Hepatocyte (in vitro differentiated cells): ENCODE measurements around the gene IDH3G. TPM values are rescaled to one million over a fixed set of nuclear protein-coding genes. Genes with fewer than 3 reads are reported as not detected.

Experiments used
- DNase-seq: peaks from one replicate; pipeline ENCODE4 v3.0.0-alpha.2; 2016; ENCODE audit warnings: low spot score
- H2AFZ ChIP-seq: fragments of 200-600 bp; sonication (generic); 2 replicates; pipeline ENCODE4 v1.6.0; 2016; ENCODE audit warnings: antibody characterized with exemption, mild to moderate bottlenecking
- H3K27ac ChIP-seq: fragments of 200-600 bp; sonication (generic); 2 replicates; pipeline ENCODE4 v1.5.1; 2016; ENCODE audit warnings: mild to moderate bottlenecking
- H3K27me3 ChIP-seq: fragments of 200-600 bp; sonication (generic); 2 replicates; pipeline ENCODE4 v1.6.1; 2016
- H3K36me3 ChIP-seq: fragments of 200-600 bp; sonication (generic); replicated peaks from 2 replicates; pipeline ENCODE4 v1.5.1; 2016; ENCODE audit warnings: low read depth; ENCODE audit not compliant: insufficient read depth
- H3K4me1 ChIP-seq: fragments of 200-600 bp; sonication (generic); 2 replicates; pipeline ENCODE4 v1.5.1; 2016; ENCODE audit warnings: mild to moderate bottlenecking, moderate library complexity; ENCODE audit not compliant: insufficient read depth
- H3K4me2 ChIP-seq: fragments of 200-600 bp; sonication (generic); 2 replicates; pipeline ENCODE4 v1.6.0; 2016
- H3K4me3 ChIP-seq: fragments of 200-600 bp; sonication (generic); 2 replicates; pipeline ENCODE4 v1.5.1; 2016; ENCODE audit warnings: mild to moderate bottlenecking
- H3K79me2 ChIP-seq: fragments of 200-600 bp; sonication (generic); 2 replicates; pipeline ENCODE4 v1.6.0; 2017; ENCODE audit warnings: mild to moderate bottlenecking
- H3K9me2 ChIP-seq: fragments of 200-600 bp; sonication (generic); replicated peaks from 2 replicates; pipeline ENCODE4 v1.6.0; 2017; ENCODE audit warnings: mild to moderate bottlenecking; ENCODE audit not compliant: insufficient read depth
- H3K9me3 ChIP-seq: fragments of 200-600 bp; sonication (generic); 2 replicates; pipeline ENCODE4 v1.5.1; 2016; ENCODE audit warnings: low read depth, mild to moderate bottlenecking
- H4K20me1 ChIP-seq: fragments of 200-600 bp; sonication (generic); 2 replicates; pipeline ENCODE4 v1.6.0; 2016; ENCODE audit warnings: mild to moderate bottlenecking; ENCODE audit not compliant: insufficient read depth, poor library complexity, severe bottlenecking
- EZH2 ChIP-seq: fragments of 200-600 bp; sonication (generic); IDR thresholded peaks from 2 replicates; pipeline ENCODE4 v1.6.1; 2016; ENCODE audit warnings: antibody characterized with exemption, mild to moderate bottlenecking, borderline replicate concordance
- EZH2phosphoT487 ChIP-seq: fragments of 200-600 bp; sonication (generic); IDR thresholded peaks from one replicate; pipeline ENCODE4 v1.6.1; 2018; ENCODE audit warnings: antibody characterized with exemption, mild to moderate bottlenecking, low read depth, moderate library complexity; ENCODE audit not compliant: unreplicated experiment, severe bottlenecking
- WGBS: methylation state at CpG from one replicate; pipeline ENCODE4 v1.1.6; 2016; ENCODE audit warnings: low lambda C conversion rate; ENCODE audit errors: missing lambda C conversion rate; 5-methylcytosine and 5-hydroxymethylcytosine counted together
- polyA plus RNA-seq: library from polyadenylated mRNA; unstranded; fragments of >200 nt; fragmentation: Nextera tagmentation; extraction: Ambion mirVana; gene quantifications from 2 replicates; pipeline ENCODE4 v1.2.1, GENCODE V29; 2016
- total RNA-seq: library from RNA; depleted of rRNA; stranded (reverse); fragments of >200 nt; gene quantifications from 2 replicates; pipeline ENCODE4 v1.2.3, GENCODE V29; 2014
- TF ChIP-seq, protein P1 (sequence below): fragments of 200-600 bp; sonication (generic); IDR thresholded peaks from 2 replicates; pipeline ENCODE4 v1.5.1; 2016; ENCODE audit warnings: antibody characterized with exemption, mild to moderate bottlenecking; ENCODE audit not compliant: poor library complexity

The IDH3G gene
- total and polyA plus RNA-seq, 2 experiments from 2014 or later, result 35.4 to 74.3 TPM

DNA sequence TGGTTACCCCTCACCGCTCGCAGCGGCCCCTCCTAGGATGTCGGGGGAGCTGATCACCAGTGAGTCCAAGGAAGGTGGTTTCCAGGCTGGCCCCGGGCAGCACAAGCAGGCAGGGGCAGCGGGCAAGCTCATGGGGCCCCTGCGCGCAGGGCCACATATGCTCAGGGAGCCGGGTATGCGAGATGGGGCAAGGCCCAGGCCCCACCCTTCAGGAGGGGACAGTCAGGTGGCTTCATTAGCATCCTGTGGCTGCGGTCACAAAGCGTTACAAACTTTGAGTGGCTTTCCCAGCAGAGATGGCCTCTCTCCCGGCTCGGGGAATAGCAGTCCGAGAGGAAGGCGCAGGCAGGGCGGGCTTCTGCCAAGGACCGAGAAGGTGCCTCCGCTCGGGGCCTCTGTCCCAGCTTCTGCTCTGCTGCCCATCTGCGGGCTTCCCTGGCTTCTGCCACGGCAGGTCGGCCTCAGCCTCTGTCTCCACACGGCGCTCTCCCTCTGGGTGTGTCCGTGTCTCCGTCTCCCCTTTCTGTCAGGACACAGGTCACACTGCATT, 56.0 kb downstream of the IDH3G start:
- Histone ChIP-seq H3K27me3 (no peaks in the 10 kb centered on the region), H3K36me3 (no peaks in the 10 kb centered on the region), H3K4me1 (no peaks in the 10 kb centered on the region), H3K4me2 (no peak overlapping the region), H3K27ac (no peak overlapping the region), H3K9me2 (no peaks in the 10 kb centered on the region), H3K4me3 (no peak overlapping the region), H3K79me2 (no peaks in the 10 kb centered on the region), H4K20me1 (no peaks in the 10 kb centered on the region), H2AFZ (no peak overlapping the region), H3K9me3 (no peaks in the 10 kb centered on the region)
- 95% methylated on average over 23 of the region's 27 CpGs for WGBS
- TF ChIP-seq EZH2 (no peak), EZH2phosphoT487 (no peak)
- TF ChIP-seq, protein P1, sequence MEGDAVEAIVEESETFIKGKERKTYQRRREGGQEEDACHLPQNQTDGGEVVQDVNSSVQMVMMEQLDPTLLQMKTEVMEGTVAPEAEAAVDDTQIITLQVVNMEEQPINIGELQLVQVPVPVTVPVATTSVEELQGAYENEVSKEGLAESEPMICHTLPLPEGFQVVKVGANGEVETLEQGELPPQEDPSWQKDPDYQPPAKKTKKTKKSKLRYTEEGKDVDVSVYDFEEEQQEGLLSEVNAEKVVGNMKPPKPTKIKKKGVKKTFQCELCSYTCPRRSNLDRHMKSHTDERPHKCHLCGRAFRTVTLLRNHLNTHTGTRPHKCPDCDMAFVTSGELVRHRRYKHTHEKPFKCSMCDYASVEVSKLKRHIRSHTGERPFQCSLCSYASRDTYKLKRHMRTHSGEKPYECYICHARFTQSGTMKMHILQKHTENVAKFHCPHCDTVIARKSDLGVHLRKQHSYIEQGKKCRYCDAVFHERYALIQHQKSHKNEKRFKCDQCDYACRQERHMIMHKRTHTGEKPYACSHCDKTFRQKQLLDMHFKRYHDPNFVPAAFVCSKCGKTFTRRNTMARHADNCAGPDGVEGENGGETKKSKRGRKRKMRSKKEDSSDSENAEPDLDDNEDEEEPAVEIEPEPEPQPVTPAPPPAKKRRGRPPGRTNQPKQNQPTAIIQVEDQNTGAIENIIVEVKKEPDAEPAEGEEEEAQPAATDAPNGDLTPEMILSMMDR, result no peak
- no peak for DNase-seq

DNA sequence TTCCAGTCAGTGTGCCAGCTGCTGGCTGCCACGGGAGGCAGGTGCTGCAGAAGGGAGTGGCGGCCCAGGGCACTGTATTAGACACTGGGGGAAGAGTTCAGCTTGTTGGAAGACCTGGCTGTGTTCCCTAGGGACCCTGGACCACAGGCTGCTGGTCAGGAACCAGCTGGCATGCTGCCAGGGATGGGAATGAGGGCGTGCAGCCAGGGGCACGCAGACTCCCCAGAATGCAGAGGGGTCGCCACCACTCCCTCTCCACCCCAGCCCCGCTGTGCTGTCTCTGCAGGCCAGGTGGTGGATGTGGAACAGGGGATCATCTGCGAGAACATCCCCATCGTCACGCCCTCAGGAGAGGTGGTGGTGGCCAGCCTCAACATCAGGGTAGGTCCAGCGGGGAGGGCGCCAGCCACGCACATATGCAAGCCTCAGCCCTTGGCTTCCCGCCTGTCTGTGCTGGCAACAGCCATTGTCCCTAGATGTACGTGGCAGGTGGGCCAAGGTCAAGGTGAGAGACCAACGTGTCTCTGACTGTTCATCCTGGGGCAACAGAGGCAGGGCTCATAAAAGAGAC, 57.2 kb downstream of the IDH3G start:
- no peaks in the 10 kb centered on the region for H3K36me3 ChIP-seq
- no peaks in the 10 kb centered on the region for H3K9me2 ChIP-seq
- H3K27ac ChIP-seq, result no peak overlapping the region
- no peaks in the 10 kb centered on the region for H3K27me3 ChIP-seq
- no peaks in the 10 kb centered on the region for H3K4me1 ChIP-seq
- no peaks in the 10 kb centered on the region for H4K20me1 ChIP-seq
- no peak for DNase-seq
- no peak overlapping the region for H3K4me2 ChIP-seq
- no peaks in the 10 kb centered on the region for H3K9me3 ChIP-seq
- 86% methylated on average over 15 of the region's 15 CpGs for WGBS
- H2AFZ ChIP-seq, result no peak overlapping the region
- no peaks in the 10 kb centered on the region for H3K79me2 ChIP-seq
- TF ChIP-seq, protein P1, result no peak
- TF ChIP-seq EZH2phosphoT487 (no peak), EZH2 (no peak)
- H3K4me3 ChIP-seq, result no peak overlapping the region

DNA sequence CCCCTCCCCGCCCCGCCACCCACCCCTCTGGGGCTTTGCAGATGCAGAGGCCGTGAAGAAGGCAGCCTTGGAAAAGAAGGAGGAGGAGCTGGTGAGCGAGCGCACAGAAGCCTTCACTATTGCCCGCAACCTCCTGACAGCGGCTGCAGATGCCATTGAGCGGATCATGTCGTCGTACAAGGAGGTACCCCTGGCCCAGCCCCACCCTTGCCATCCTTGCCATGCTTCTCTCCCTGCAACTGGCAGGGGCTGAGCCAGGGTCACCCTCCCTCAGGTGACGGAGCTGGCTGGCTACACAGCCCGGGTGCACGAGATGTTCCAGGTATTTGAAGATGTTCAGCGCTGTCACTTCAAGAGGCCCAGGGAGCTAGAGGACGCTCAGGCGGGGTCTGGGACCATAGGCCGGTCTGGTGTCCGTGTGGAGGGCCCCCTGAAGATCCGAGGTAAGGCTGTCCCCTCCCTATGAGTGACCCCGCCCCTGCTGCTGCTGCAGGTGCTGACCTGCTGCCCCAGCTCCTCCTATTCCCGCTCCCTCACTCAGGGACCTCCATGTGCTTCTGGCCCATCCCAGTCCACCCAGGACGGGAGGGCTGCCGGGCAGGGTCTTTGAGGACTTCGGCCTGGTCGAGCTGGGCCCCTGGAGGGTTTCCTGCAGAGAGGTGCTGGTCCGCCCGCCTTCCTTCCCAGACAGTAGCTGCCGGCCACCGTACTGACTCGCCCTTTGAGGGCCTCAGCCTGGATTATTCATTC, 57.9 kb downstream of the IDH3G start:
- no peak for TF ChIP-seq EZH2phosphoT487
- TF ChIP-seq EZH2, result no peak
- TF ChIP-seq, protein P1, result no peak
- no peak for DNase-seq
- H3K4me1 ChIP-seq, result no peaks in the 10 kb centered on the region
- H3K4me3 ChIP-seq, result no peak overlapping the region
- H3K27ac ChIP-seq, result no peak overlapping the region
- H3K36me3 ChIP-seq, result no peaks in the 10 kb centered on the region
- no peaks in the 10 kb centered on the region for H4K20me1 ChIP-seq
- no peaks in the 10 kb centered on the region for H3K79me2 ChIP-seq
- no peaks in the 10 kb centered on the region for H3K9me3 ChIP-seq
- no peak overlapping the region for H3K4me2 ChIP-seq
- H3K9me2 ChIP-seq, result no peaks in the 10 kb centered on the region
- 88% methylated on average over 29 of the region's 30 CpGs for WGBS
- no peaks in the 10 kb centered on the region for H3K27me3 ChIP-seq
- no peak overlapping the region for H2AFZ ChIP-seq

Other genes with a start within 250 kb of the IDH3G start
- 21.6 and 28.3 TPM in 2 replicates for gene CCNQ, start 195.2 kb downstream of the IDH3G start, total RNA-seq
- gene CCNQ, start 195.2 kb downstream of the IDH3G start, polyA plus RNA-seq, result 26.7 and 31.3 TPM in 2 replicates
- 86.2 and 87.3 TPM in 2 replicates for gene DUSP9, start 147.2 kb downstream of the IDH3G start, total RNA-seq
- gene DUSP9, start 147.2 kb downstream of the IDH3G start, polyA plus RNA-seq, result 48.2 and 75.5 TPM in 2 replicates
- gene PNCK, start 120.6 kb downstream of the IDH3G start, total RNA-seq, result 2.2 and 2.8 TPM in 2 replicates
- gene PNCK, start 120.6 kb downstream of the IDH3G start, polyA plus RNA-seq, result 0.28 and 1.9 TPM in 2 replicates
- 19.5 and 28.4 TPM in 2 replicates for gene SLC6A8, start 106.4 kb downstream of the IDH3G start, total RNA-seq
- gene SLC6A8, start 106.4 kb downstream of the IDH3G start, polyA plus RNA-seq, result 32.5 and 36.7 TPM in 2 replicates
- gene BCAP31, start 70.0 kb downstream of the IDH3G start, total RNA-seq, result 146 and 227 TPM in 2 replicates
- 343 and 351 TPM in 2 replicates for gene BCAP31, start 70.0 kb downstream of the IDH3G start, polyA plus RNA-seq
- 8.3 and 10.5 TPM in 2 replicates for gene ABCD1, start 69.5 kb downstream of the IDH3G start, total RNA-seq
- 14.2 and 14.8 TPM in 2 replicates for gene ABCD1, start 69.5 kb downstream of the IDH3G start, polyA plus RNA-seq
- 0.27 and 1.4 TPM in 2 replicates for gene PLXNB3, start 30.1 kb downstream of the IDH3G start, total RNA-seq
- 0.87 and 5.7 TPM in 2 replicates for gene PLXNB3, start 30.1 kb downstream of the IDH3G start, polyA plus RNA-seq
- 0.08 and 0.20 TPM in 2 replicates for gene SRPK3, start 13.3 kb downstream of the IDH3G start, total RNA-seq
- gene SRPK3, start 13.3 kb downstream of the IDH3G start, polyA plus RNA-seq, result 0.32 and 0.89 TPM in 2 replicates
- gene SSR4, start 293 bp upstream of the IDH3G start, total RNA-seq, result 316 and 385 TPM in 2 replicates
- gene SSR4, start 293 bp upstream of the IDH3G start, polyA plus RNA-seq, result 665 and 693 TPM in 2 replicates
- gene PDZD4, start 36.2 kb upstream of the IDH3G start, total RNA-seq, result 1.6 and 2.8 TPM in 2 replicates
- gene PDZD4, start 36.2 kb upstream of the IDH3G start, polyA plus RNA-seq, result 0.59 and 1.4 TPM in 2 replicates
- 0.12 and 0.33 TPM in 2 replicates for gene L1CAM, start 91.8 kb upstream of the IDH3G start, total RNA-seq
- gene L1CAM, start 91.8 kb upstream of the IDH3G start, polyA plus RNA-seq, result 0.40 and 0.69 TPM in 2 replicates
- gene AVPR2, start 110.3 kb upstream of the IDH3G start, total RNA-seq, result 1.2 TPM in 1 of 2 replicates, not detected in the other
- gene AVPR2, start 110.3 kb upstream of the IDH3G start, polyA plus RNA-seq, result not detected in 2 replicates
- gene ARHGAP4, start 131.9 kb upstream of the IDH3G start, total RNA-seq, result 3.3 and 6.4 TPM in 2 replicates
- gene ARHGAP4, start 131.9 kb upstream of the IDH3G start, polyA plus RNA-seq, result 6.2 and 10.3 TPM in 2 replicates
- gene NAA10, start 140.7 kb upstream of the IDH3G start, total RNA-seq, result 74.0 and 83.5 TPM in 2 replicates
- gene NAA10, start 140.7 kb upstream of the IDH3G start, polyA plus RNA-seq, result 118 and 134 TPM in 2 replicates
- gene RENBP, start 150.3 kb upstream of the IDH3G start, total RNA-seq, result 22.2 and 22.8 TPM in 2 replicates
- 5.8 and 13.2 TPM in 2 replicates for gene RENBP, start 150.3 kb upstream of the IDH3G start, polyA plus RNA-seq
- 11.6 and 25.0 TPM in 2 replicates for gene HCFC1, start 177.4 kb upstream of the IDH3G start, total RNA-seq
- gene HCFC1, start 177.4 kb upstream of the IDH3G start, polyA plus RNA-seq, result 16.7 and 18.9 TPM in 2 replicates
- gene TMEM187, start 178.4 kb upstream of the IDH3G start, total RNA-seq, result 7.4 and 8.7 TPM in 2 replicates
- 8.0 and 12.1 TPM in 2 replicates for gene TMEM187, start 178.4 kb upstream of the IDH3G start, polyA plus RNA-seq
- 44.1 TPM in 2 replicates for gene IRAK1, start 225.5 kb upstream of the IDH3G start, total RNA-seq
- gene IRAK1, start 225.5 kb upstream of the IDH3G start, polyA plus RNA-seq, result 99.4 and 112 TPM in 2 replicates